ENCODE measurements around the gene FAM117B. TPM values are rescaled to one million over a fixed set of nuclear protein-coding genes. Genes with fewer than 3 reads are reported as not detected.

The FAM117B gene
- total RNA-seq, 3 donors from 2014 or later (not counting 1 experiment from before 2014, with no cell fraction given): 11.6 to 14.2 (median 13.1) TPM

- H3K4me1 ChIP-seq (ENCODE audit: control insufficient read depth, insufficient read depth, low read length): peaks cover 7% of the 10 kb centered on the region
- ATAC-seq: no peak
- H3K9me3 ChIP-seq (ENCODE audit: control insufficient read depth, insufficient read depth, low read length): no peaks in the 10 kb centered on the region
- no peaks in the 10 kb centered on the region for H3K27me3 ChIP-seq (ENCODE audit: control insufficient read depth, insufficient read depth, low read length)
- TF ChIP-seq CTCF (IDR thresholded peaks at IDR 0.05): no peak
- H3K36me3 Mint-ChIP-seq: no peaks in the 10 kb centered on the region
- no peak overlapping the region for H3K4me3 Mint-ChIP-seq
- no peak overlapping the region for H3K27ac ChIP-seq (ENCODE audit: low read length)
- no peaks in the 10 kb centered on the region for H3K36me3 ChIP-seq (ENCODE audit: control insufficient read depth, insufficient read depth, low read length)
- H3K9me3 Mint-ChIP-seq: no peaks in the 10 kb centered on the region
- no peak overlapping the region for H3K4me3 ChIP-seq (ENCODE audit: low read length)
- no peak for DNase-seq
- no peak overlapping the region for H3K27ac Mint-ChIP-seq
- no peaks in the 10 kb centered on the region for H3K27me3 Mint-ChIP-seq (ENCODE audit: low read depth in 2 of 2)
- 100% methylated on average over 1 of the region's 1 CpG for WGBS (ENCODE audit: insufficient coverage)
- H3K4me1 Mint-ChIP-seq: peaks cover 10 to 11% of the 10 kb centered on the region in 2 donors
- intact Hi-C loops (cut with micrococcal nuclease): no loop called here
Observed at GRCh38 chr2:202605174-202605573, 29.6 kb upstream of the FAM117B start.

- TF ChIP-seq CTCF (IDR thresholded peaks at IDR 0.05): no peak
- intact Hi-C loops (cut with micrococcal nuclease): no loop called here
- Histone ChIP-seq H3K4me3 (ENCODE audit: low read length) (no peak overlapping the region), H3K9me3 (ENCODE audit: control insufficient read depth, insufficient read depth, low read length) (no peaks in the 10 kb centered on the region), H3K4me1 (ENCODE audit: control insufficient read depth, insufficient read depth, low read length) (no peaks in the 10 kb centered on the region), H3K27me3 (ENCODE audit: control insufficient read depth, insufficient read depth, low read length) (no peaks in the 10 kb centered on the region), H3K27ac (ENCODE audit: low read length) (no peak overlapping the region), H3K36me3 (ENCODE audit: control insufficient read depth, insufficient read depth, low read length) (no peaks in the 10 kb centered on the region)
- 35% methylated on average over 2 of the region's 2 CpGs for WGBS (ENCODE audit: insufficient coverage)
- ATAC-seq (no peak), DNase-seq (no peak)
- no peak overlapping the region for H3K4me3 Mint-ChIP-seq
- H3K27me3 Mint-ChIP-seq (ENCODE audit: low read depth in 2 of 2): peaks cover 6 to 10% of the 10 kb centered on the region in 2 donors
- no peaks in the 10 kb centered on the region for H3K9me3 Mint-ChIP-seq
- H3K36me3 Mint-ChIP-seq: no peaks in the 10 kb centered on the region
- H3K27ac Mint-ChIP-seq: no peak overlapping the region
- H3K4me1 Mint-ChIP-seq: no peaks in the 10 kb centered on the region
Observed at GRCh38 chr2:202608142-202608852, 26.5 kb upstream of the FAM117B start.

- Mint-ChIP-seq H3K4me1 (no peaks in the 10 kb centered on the region), H3K27ac (no peak overlapping the region), H3K27me3 (ENCODE audit: low read depth in 2 of 2) (peaks cover 6 to 10% of the 10 kb centered on the region in 2 donors), H3K36me3 (no peaks in the 10 kb centered on the region), H3K9me3 (no peaks in the 10 kb centered on the region), H3K4me3 (no peak overlapping the region)
- no peaks in the 10 kb centered on the region for H3K36me3 ChIP-seq (ENCODE audit: control insufficient read depth, insufficient read depth, low read length)
- DNase-seq (no peak), ATAC-seq (no peak)
- peak overlapping the region; percentile 43 for H3K27ac ChIP-seq (ENCODE audit: low read length)
- no peaks in the 10 kb centered on the region for H3K9me3 ChIP-seq (ENCODE audit: control insufficient read depth, insufficient read depth, low read length)
- intact Hi-C loops (cut with micrococcal nuclease): no loop called here
- H3K27me3 ChIP-seq (ENCODE audit: control insufficient read depth, insufficient read depth, low read length): no peaks in the 10 kb centered on the region
- H3K4me1 ChIP-seq (ENCODE audit: control insufficient read depth, insufficient read depth, low read length): no peaks in the 10 kb centered on the region
- WGBS (ENCODE audit: insufficient coverage): 54% methylated on average over 2 of the region's 3 CpGs
- TF ChIP-seq CTCF (IDR thresholded peaks at IDR 0.05): no peak
- no peak overlapping the region for H3K4me3 ChIP-seq (ENCODE audit: low read length)
Observed at GRCh38 chr2:202609381-202610145, 25.2 kb upstream of the FAM117B start.

Data from natural killer cell (primary cell).